SK-N-SH treated with all-trans-retinoic acid at 6 μM for 48 hours (cell line): ENCODE results near the gene DAB2.

Experiments
- ATAC-seq: fragments of 200-7000 bp; cut with Tn5 transposase; 3 replicates; pipeline ENCODE4 v1.9.1; 2020; ENCODE audit warnings: mild to moderate bottlenecking, moderate library complexity
- ARNTL ChIP-seq: fragments of 450-650 bp; formaldehyde crosslinking; IDR thresholded peaks from 2 replicates; pipeline ENCODE4 v1.5.0; 2020; ENCODE audit warnings: low read depth, mild to moderate bottlenecking, moderate library complexity, borderline replicate concordance
- BACH2 ChIP-seq: fragments of 250-450 bp; sonication (Bioruptor Pico); IDR thresholded peaks from 2 replicates; pipeline ENCODE4 v1.9.0; 2021; ENCODE audit warnings: mild to moderate bottlenecking, borderline replicate concordance
- CREB5 ChIP-seq: fragments of 250-450 bp; sonication (Bioruptor Pico); IDR thresholded peaks from 2 replicates; pipeline ENCODE4 v1.5.1; 2020; ENCODE audit warnings: low read depth, mild to moderate bottlenecking, moderate library complexity
- CSDC2 ChIP-seq: fragments of 250-450 bp; sonication (Bioruptor Pico); IDR thresholded peaks from 2 replicates; pipeline ENCODE4 v1.5.0; 2020; ENCODE audit warnings: mild to moderate bottlenecking, moderate library complexity
- CSRNP3 ChIP-seq: fragments of 250-450 bp; sonication (Bioruptor Pico); IDR thresholded peaks from 2 replicates; pipeline ENCODE4 v1.5.1; 2021; ENCODE audit warnings: mild to moderate bottlenecking, moderate library complexity
- ESRRG ChIP-seq: fragments of 250-450 bp; sonication (Bioruptor Pico); IDR thresholded peaks from 2 replicates; pipeline ENCODE4 v1.6.1; 2021; ENCODE audit warnings: mild to moderate bottlenecking
- GLIS3 ChIP-seq: fragments of 250-450 bp; sonication (Bioruptor Pico); IDR thresholded peaks from 2 replicates; pipeline ENCODE4 v1.5.0; 2020; ENCODE audit warnings: mild to moderate bottlenecking, moderate library complexity
- ISL1 ChIP-seq: fragments of 250-450 bp; sonication (Bioruptor Pico); IDR thresholded peaks from 2 replicates; pipeline ENCODE4 v2.1.2; 2022; ENCODE audit warnings: mild to moderate bottlenecking, moderate library complexity
- OSR1 ChIP-seq: fragments of 250-450 bp; sonication (Bioruptor Pico); IDR thresholded peaks from 2 replicates; pipeline ENCODE4 v1.8.0; 2022; ENCODE audit warnings: moderate library complexity, mild to moderate bottlenecking, inconsistent platforms
- PATZ1 ChIP-seq: fragments of 250-450 bp; sonication (Bioruptor Pico); IDR thresholded peaks from 2 replicates; pipeline ENCODE4 v1.8.0; 2020; ENCODE audit warnings: mild to moderate bottlenecking, moderate library complexity, borderline replicate concordance
- POU6F1 ChIP-seq: fragments of 250-450 bp; sonication (Bioruptor Pico); IDR thresholded peaks from 2 replicates; pipeline ENCODE4 v1.8.0; 2021; ENCODE audit warnings: low read depth, mild to moderate bottlenecking, moderate library complexity, borderline replicate concordance
- PPARA ChIP-seq: fragments of 250-450 bp; sonication (Bioruptor Pico); IDR thresholded peaks from 2 replicates; pipeline ENCODE4 v1.5.0; 2020; ENCODE audit warnings: mild to moderate bottlenecking, borderline replicate concordance
- RARB ChIP-seq: fragments of 250-450 bp; sonication (Bioruptor Pico); IDR thresholded peaks from 2 replicates; pipeline ENCODE4 v1.8.0; 2021; ENCODE audit warnings: mild to moderate bottlenecking, moderate library complexity
- SNAI2 ChIP-seq: fragments of 250-450 bp; sonication (Bioruptor Pico); IDR thresholded peaks from 2 replicates; pipeline ENCODE4 v1.5.0; 2020; ENCODE audit warnings: mild to moderate bottlenecking, moderate library complexity
- TCF4 ChIP-seq: fragments of 250-450 bp; sonication (Bioruptor Pico); IDR thresholded peaks from 2 replicates; pipeline ENCODE4 v1.8.0; 2021; ENCODE audit warnings: mild to moderate bottlenecking, moderate library complexity, borderline replicate concordance
- TOX ChIP-seq: fragments of 250-450 bp; sonication (Bioruptor Pico); IDR thresholded peaks from 2 replicates; pipeline ENCODE4 v1.8.0; 2021; ENCODE audit warnings: mild to moderate bottlenecking, moderate library complexity, borderline replicate concordance
- ZC3H10 ChIP-seq: fragments of 250-450 bp; sonication (Bioruptor Pico); IDR thresholded peaks from 2 replicates; pipeline ENCODE4 v1.5.1; 2021; ENCODE audit warnings: mild to moderate bottlenecking, moderate library complexity
- ZFP3 ChIP-seq: fragments of 250-450 bp; sonication (Bioruptor Pico); IDR thresholded peaks from 2 replicates; pipeline ENCODE4 v1.5.0; 2020; ENCODE audit warnings: mild to moderate bottlenecking, moderate library complexity
- ZFP30 ChIP-seq: fragments of 450-650 bp; formaldehyde crosslinking; IDR thresholded peaks from 2 replicates; pipeline ENCODE4 v1.5.0; 2022; ENCODE audit warnings: mild to moderate bottlenecking, moderate library complexity
- ZNF565 ChIP-seq: fragments of 450-650 bp; formaldehyde crosslinking; conservative IDR thresholded peaks from 2 replicates; pipeline ENCODE4 v1.5.0; 2020; ENCODE audit warnings: low read depth, mild to moderate bottlenecking, moderate library complexity
- ZNF70 ChIP-seq: fragments of 450-650 bp; formaldehyde crosslinking; IDR thresholded peaks from 2 replicates; pipeline ENCODE4 v1.5.0; 2020; ENCODE audit warnings: mild to moderate bottlenecking, moderate library complexity
- ZNF8 ChIP-seq: fragments of 450-650 bp; formaldehyde crosslinking; IDR thresholded peaks from 2 replicates; pipeline ENCODE4 v1.5.0; 2020; ENCODE audit warnings: mild to moderate bottlenecking, moderate library complexity

The DAB2 gene

GRCh38 chr5:39362646-39363045 lies 62.1 kb downstream of the DAB2 start:
- no peak for ATAC-seq

GRCh38 chr5:39361306-39361705 lies 63.5 kb downstream of the DAB2 start:
- TF ChIP-seq ZNF565, result no peak
- TF ChIP-seq ZNF8 (CRISPR knock-in tag), result no peak
- TF ChIP-seq ZC3H10 (CRISPR knock-in tag), result no peak
- TF ChIP-seq ISL1 (CRISPR knock-in tag), result no peak
- no peak for ATAC-seq

More at GRCh38 chr5:39362646-39363045, 62.1 kb downstream of the DAB2 start:
- no peak for TF ChIP-seq POU6F1
- no peak for TF ChIP-seq ZFP30 (CRISPR knock-in tag)
- no peak for TF ChIP-seq BACH2 (CRISPR knock-in tag)
- no peak for TF ChIP-seq CSDC2
- no peak for TF ChIP-seq PPARA (CRISPR knock-in tag)
- TF ChIP-seq ESRRG (CRISPR knock-in tag), result no peak
- no peak for TF ChIP-seq ZC3H10 (CRISPR knock-in tag)
- TF ChIP-seq CSRNP3 (CRISPR knock-in tag), result no peak
- TF ChIP-seq GLIS3, result no peak
- no peak for TF ChIP-seq TOX
- no peak for TF ChIP-seq RARB (CRISPR knock-in tag)
- no peak for TF ChIP-seq ISL1 (CRISPR knock-in tag)
- no peak for TF ChIP-seq ZFP3 (CRISPR knock-in tag)
- no peak for TF ChIP-seq OSR1 (CRISPR knock-in tag)
- no peak for TF ChIP-seq ZNF70 (CRISPR knock-in tag)
- no peak for TF ChIP-seq SNAI2 (CRISPR knock-in tag)
- TF ChIP-seq CREB5, result no peak
- TF ChIP-seq ZNF565, result no peak

GRCh38 chr5:39360471-39361111 lies 64.2 kb downstream of the DAB2 start:
- no peak for TF ChIP-seq GLIS3
- no peak for TF ChIP-seq POU6F1
- no peak for TF ChIP-seq PATZ1 (CRISPR knock-in tag)
- no peak for TF ChIP-seq TOX
- no peak for TF ChIP-seq PPARA (CRISPR knock-in tag)
- no peak for TF ChIP-seq ARNTL
- no peak for TF ChIP-seq ISL1 (CRISPR knock-in tag)
- no peak for TF ChIP-seq ZFP3 (CRISPR knock-in tag)
- TF ChIP-seq ESRRG (CRISPR knock-in tag), result no peak
- TF ChIP-seq CREB5, result no peak
- no peak for TF ChIP-seq ZFP30 (CRISPR knock-in tag)
- TF ChIP-seq TCF4 (CRISPR knock-in tag), result no peak
- no peak for ATAC-seq
